Measurements from ENCODE around the gene ASIC3.

The ASIC3 gene

GRCh38 chr7:151075978-151076426, 27.7 kb downstream of the ASIC3 start:
- DNase-seq = no peak

GRCh38 chr7:151076863-151077704, 28.8 kb downstream of the ASIC3 start:
- no peak for DNase-seq

- DNase-seq = no peak
Observed at GRCh38 chr7:151077705-151078232, 29.4 kb downstream of the ASIC3 start.

- no peak for DNase-seq
Observed at GRCh38 chr7:151078233-151079040, 30.1 kb downstream of the ASIC3 start.

GRCh38 chr7:151079199-151079910, 31.0 kb downstream of the ASIC3 start:
- DNase-seq = no peak

GRCh38 chr7:151080067-151080521, 31.8 kb downstream of the ASIC3 start:
- no peak for DNase-seq

- DNase-seq = no peak
Observed at GRCh38 chr7:151080522-151081169, 32.3 kb downstream of the ASIC3 start, which contains the start of gene FASTK. Gene FASTK (minus strand): TSS chr7:151080809. CDS start chr7:151080766, 43 bp downstream.

- no peak for DNase-seq
Observed at GRCh38 chr7:151081170-151082101, 33.1 kb downstream of the ASIC3 start.

- DNase-seq = no peak
Observed at GRCh38 chr7:151082141-151083070, 34.1 kb downstream of the ASIC3 start.

GRCh38 chr7:151083071-151083823, 34.9 kb downstream of the ASIC3 start, which contains the start of gene TMUB1:
Gene TMUB1 (minus strand): TSS chr7:151083493. CDS start chr7:151082563, 930 bp downstream.
- no peak for DNase-seq

GRCh38 chr7:151083824-151084160, 35.5 kb downstream of the ASIC3 start:
- no peak for DNase-seq

GRCh38 chr7:151085329-151085690, 37.0 kb downstream of the ASIC3 start:
- DNase-seq = no peak

GRCh38 chr7:151085691-151086620, 37.6 kb downstream of the ASIC3 start, which contains the start of gene AGAP3:
Gene AGAP3 (plus strand): TSS chr7:151086475. CDS start chr7:151086742, 267 bp downstream.
- DNase-seq = no peak

- no peak for DNase-seq
Observed at GRCh38 chr7:151086802-151087244, 38.5 kb downstream of the ASIC3 start.

GRCh38 chr7:151087245-151088018, 39.1 kb downstream of the ASIC3 start:
- DNase-seq = no peak

- DNase-seq = no peak
Observed at GRCh38 chr7:151088019-151088855, 39.9 kb downstream of the ASIC3 start.
